DMS114 treated with DMSO at 0.1 percent for 48 hours (cell line): ENCODE results near the gene TERF2IP.

Experiments
- DNase-seq: peaks from one replicate; lab custom pipeline; 2025; ENCODE audit not compliant: unreplicated experiment; lab: John Stamatoyannopoulos, UW

Gene TERF2IP

GRCh38 chr16:75635036-75635435 is 12.5 kb upstream of the TERF2IP start:
- no peak for DNase-seq

- DNase-seq, result no peak
These were observed 7.0 kb upstream of the TERF2IP start for GRCh38 chr16:75640598-75640997.

- DNase-seq, result no peak
These were observed 3.1 kb upstream of the TERF2IP start for GRCh38 chr16:75644240-75645012.

GRCh38 chr16:75647112-75647491 is 471 bp upstream of the TERF2IP start:
- DNase-seq, result no peak

- DNase-seq, result peak; percentile 84
These were observed 898 bp downstream of the TERF2IP start for GRCh38 chr16:75648265-75649076.

- no peak for DNase-seq
These were observed 6.3 kb downstream of the TERF2IP start for GRCh38 chr16:75653922-75654321.

- no peak for DNase-seq
These were observed 10.6 kb downstream of the TERF2IP start for GRCh38 chr16:75658175-75658574.

- DNase-seq, result no peak
These were observed 12.7 kb downstream of the TERF2IP start for GRCh38 chr16:75660321-75660720.

GRCh38 chr16:75660726-75661302 is 13.2 kb downstream of the TERF2IP start:
- no peak for DNase-seq

- DNase-seq, result no peak
These were observed 19.9 kb downstream of the TERF2IP start for GRCh38 chr16:75667503-75667902.

GRCh38 chr16:75676909-75677308 is 29.3 kb downstream of the TERF2IP start, which contains the start of gene CPHXL2:
TSS of gene CPHXL2 (minus strand) at chr16:75677009. CDS start at chr16:75676999, 10 bp downstream.
- no peak for DNase-seq

GRCh38 chr16:75679366-75679765 is 31.8 kb downstream of the TERF2IP start:
- no peak for DNase-seq

GRCh38 chr16:75682308-75682707 is 34.7 kb downstream of the TERF2IP start:
- DNase-seq, result no peak

GRCh38 chr16:75687361-75687760 is 39.8 kb downstream of the TERF2IP start:
- no peak for DNase-seq

GRCh38 chr16:75695708-75696107 is 48.1 kb downstream of the TERF2IP start:
- no peak for DNase-seq

- DNase-seq, result no peak
These were observed 50.0 kb downstream of the TERF2IP start for GRCh38 chr16:75697571-75697970.

- DNase-seq, result no peak
These were observed 53.8 kb downstream of the TERF2IP start, which contains the start of gene DUXB for GRCh38 chr16:75701361-75701760. TSS of gene DUXB (minus strand) at chr16:75701461. CDS start at chr16:75701418, 43 bp downstream.

GRCh38 chr16:75702242-75702641 is 54.7 kb downstream of the TERF2IP start:
- no peak for DNase-seq

GRCh38 chr16:75703306-75703705 is 55.7 kb downstream of the TERF2IP start:
- no peak for DNase-seq
